Liver (tissue), 9 donors: Measurements from ENCODE around the gene FGF9. TPM values are rescaled to one million over a fixed set of nuclear protein-coding genes. Genes with fewer than 3 reads are reported as not detected.

Experiments
- DNase-seq: peaks from one replicate; pipeline ENCODE4 v3.0.0-alpha.2; 2017; ENCODE audit warnings: low spot score
- H3K27ac ChIP-seq, 2 donors: one replicate each; pipeline ENCODE4 v1.7.0; 2013; ENCODE audit warnings: inconsistent platforms in 2 of 2, low read length in 2 of 2, control low read depth in 1 of 2, low read depth in 1 of 2, mild to moderate bottlenecking in 1 of 2
- H3K27me3 ChIP-seq, 4 donors: one replicate each; pipeline versions ENCODE4 v1.6.1 to v1.7.0; 2013; ENCODE audit warnings: low read length in 3 of 4, inconsistent platforms in 1 of 4, mild to moderate bottlenecking in 1 of 4, moderate library complexity in 1 of 4; ENCODE audit not compliant: control insufficient read depth in 4 of 4, insufficient read depth in 4 of 4
- H3K36me3 ChIP-seq, 4 donors: one replicate each; pipeline versions ENCODE4 v1.6.1 to v1.7.0; 2013; ENCODE audit warnings: low read length in 3 of 4, mild to moderate bottlenecking in 3 of 4, low read depth in 1 of 4, moderate library complexity in 1 of 4; ENCODE audit not compliant: control insufficient read depth in 4 of 4, insufficient read depth in 3 of 4
- H3K4me1 ChIP-seq, 4 donors: one replicate each; pipeline versions ENCODE4 v1.6.1 to v1.7.0; 2013; ENCODE audit warnings: low read length in 3 of 4, mild to moderate bottlenecking in 3 of 4, moderate library complexity in 1 of 4; ENCODE audit not compliant: control insufficient read depth in 4 of 4, insufficient read depth in 4 of 4
- H3K4me3 ChIP-seq, 3 donors: one replicate each; pipeline versions ENCODE4 v1.6.1 to v1.7.0; 2013; ENCODE audit warnings: low read length in 3 of 3, control low read depth in 1 of 3, low read depth in 1 of 3, mild to moderate bottlenecking in 1 of 3
- H3K9ac ChIP-seq, 2 donors: one replicate each; pipeline ENCODE4 v1.7.0; 2013; ENCODE audit warnings: low read length in 2 of 2, mild to moderate bottlenecking in 2 of 2, moderate library complexity in 2 of 2, control low read depth in 1 of 2, low read depth in 1 of 2
- H3K9me3 ChIP-seq, 4 donors: one replicate each; pipeline versions ENCODE4 v1.6.1 to v1.7.0; 2013; ENCODE audit warnings: low read length in 3 of 4; ENCODE audit not compliant: control insufficient read depth in 4 of 4
- CTCF ChIP-seq: fragments of 150-350 bp; IDR thresholded peaks from 2 replicates; pipeline ENCODE4 v1.5.1; 2017; ENCODE audit warnings: improper control_type of control experiment, low read depth, low read length; ENCODE audit not compliant: missing input control
- EGR1 ChIP-seq, 2 donors: IDR thresholded peaks; 2 replicates each; pipeline ENCODE4 v1.6.1; 2016 to 2018; ENCODE audit warnings: antibody characterized with exemption in 2 of 2, low read depth in 2 of 2
- FOXA1 ChIP-seq: IDR thresholded peaks from 2 replicates; pipeline ENCODE4 v1.6.1; 2016; ENCODE audit warnings: antibody characterized with exemption
- FOXA2 ChIP-seq: IDR thresholded peaks from 2 replicates; pipeline ENCODE4 v1.6.1; 2016; ENCODE audit warnings: antibody characterized with exemption
- GABPA ChIP-seq, 2 donors: IDR thresholded peaks in 1 of 2; conservative IDR thresholded peaks in 1 of 2; 2 replicates each; pipeline ENCODE4 v1.6.1; 2016; ENCODE audit warnings: antibody characterized with exemption in 2 of 2, mild to moderate bottlenecking in 1 of 2, moderate library complexity in 1 of 2
- HNF4A ChIP-seq, 2 donors: conservative IDR thresholded peaks; 2 replicates each; pipeline ENCODE4 v1.6.1; 2016; ENCODE audit warnings: antibody characterized with exemption in 2 of 2, mild to moderate bottlenecking in 2 of 2
- HNF4G ChIP-seq: IDR thresholded peaks from 2 replicates; pipeline ENCODE4 v1.6.1; 2016; ENCODE audit warnings: antibody characterized with exemption
- JUND ChIP-seq, 2 donors: IDR thresholded peaks; 2 replicates each; pipeline ENCODE4 v1.6.1; 2016; ENCODE audit warnings: antibody characterized with exemption in 2 of 2
- MAX ChIP-seq: IDR thresholded peaks from 2 replicates; pipeline ENCODE4 v1.6.1; 2016; ENCODE audit warnings: antibody characterized with exemption
- NR2F2 ChIP-seq: IDR thresholded peaks from 2 replicates; pipeline ENCODE4 v1.6.1; 2016; ENCODE audit warnings: antibody characterized with exemption
- RAD21 ChIP-seq, 2 donors: IDR thresholded peaks; 2 replicates each; pipeline ENCODE4 v1.6.1; 2016; ENCODE audit warnings: antibody characterized with exemption in 2 of 2, mild to moderate bottlenecking in 2 of 2
- SP1 ChIP-seq: IDR thresholded peaks from 2 replicates; pipeline ENCODE4 v1.6.1; 2018; ENCODE audit warnings: antibody characterized with exemption, mild to moderate bottlenecking
- TAF1 ChIP-seq: conservative IDR thresholded peaks from 2 replicates; pipeline ENCODE4 v1.6.1; 2016; ENCODE audit warnings: antibody characterized with exemption, mild to moderate bottlenecking
- YY1 ChIP-seq: IDR thresholded peaks from 2 replicates; pipeline ENCODE4 v1.6.1; 2016; ENCODE audit warnings: antibody characterized with exemption, mild to moderate bottlenecking
- ZBTB33 ChIP-seq: IDR thresholded peaks from 2 replicates; pipeline ENCODE4 v1.6.1; 2016; ENCODE audit warnings: antibody characterized with exemption
- WGBS: extraction: QIAGEN DNeasy Blood & Tissue Kit; methylation state at CpG from one replicate; pipeline ENCODE4 v1.1.7; 2013; 5-methylcytosine and 5-hydroxymethylcytosine counted together
- polyA plus RNA-seq, 2 donors: library from polyadenylated mRNA; stranded (reverse) in 1 of 2; unstranded in 1 of 2; fragments of 200-250 nt in 1 of 2; fragments of >200 nt in 1 of 2; fragmentation: Nextera tagmentation in 1 of 2; extraction: Ambion mirVana in 1 of 2; gene quantifications; one replicate each; pipeline versions ENCODE4 v1.2.1 to v1.2.3, GENCODE V29; 2013 to 2015
- total RNA-seq, 2 donors: library from RNA; depleted of rRNA; stranded (reverse); fragments of >200 nt; gene quantifications; one replicate each; pipeline ENCODE4 v1.2.3, GENCODE V29; 2014
- TF ChIP-seq, protein P1 (sequence below): IDR thresholded peaks from 2 replicates; pipeline ENCODE4 v1.6.1; 2016; ENCODE audit warnings: antibody characterized with exemption
- donor health status: healthy.
- donor health status: healthy.
- donor health status: healthy.
- donor health status: healthy.
- donor health status: healthy.

Gene FGF9
- total and polyA plus RNA-seq, 4 donors, result under 0.01 to 0.05 TPM; not detected in 2

- Histone ChIP-seq H3K27ac (no peak overlapping the region), H3K36me3 (no peaks in the 10 kb centered on the region), H3K9me3 (no peaks in the 10 kb centered on the region), H3K4me3 (no peak overlapping the region), H3K4me1 (no peaks in the 10 kb centered on the region), H3K9ac (no peak overlapping the region), H3K27me3 (peaks cover 0 to 3% (median under 1%) of the 10 kb centered on the region in 4 donors)
- TF ChIP-seq FOXA2 (no peak), YY1 (no peak), CTCF (no peak), EGR1 (IDR thresholded peaks at IDR 0.05; ENCODE audit: low read depth in 2 of 2) (no peak), TAF1 (no peak), NR2F2 (no peak), JUND (IDR thresholded peaks at IDR 0.05) (no peak), HNF4G (no peak), MAX (no peak), GABPA (IDR thresholded peaks at IDR 0.05 in 1 of 2, conservative IDR thresholded peaks at IDR 0.05 in 1 of 2) (no peak), RAD21 (IDR thresholded peaks at IDR 0.05) (no peak)
- TF ChIP-seq, protein P1, sequence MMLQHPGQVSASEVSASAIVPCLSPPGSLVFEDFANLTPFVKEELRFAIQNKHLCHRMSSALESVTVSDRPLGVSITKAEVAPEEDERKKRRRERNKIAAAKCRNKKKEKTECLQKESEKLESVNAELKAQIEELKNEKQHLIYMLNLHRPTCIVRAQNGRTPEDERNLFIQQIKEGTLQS, result no peak
- 76% methylated on average over 1 of the region's 1 CpG for WGBS
- no peak for DNase-seq
Measured at GRCh38 chr13:21709697-21710096, 38.8 kb downstream of the FGF9 start.

DNA sequence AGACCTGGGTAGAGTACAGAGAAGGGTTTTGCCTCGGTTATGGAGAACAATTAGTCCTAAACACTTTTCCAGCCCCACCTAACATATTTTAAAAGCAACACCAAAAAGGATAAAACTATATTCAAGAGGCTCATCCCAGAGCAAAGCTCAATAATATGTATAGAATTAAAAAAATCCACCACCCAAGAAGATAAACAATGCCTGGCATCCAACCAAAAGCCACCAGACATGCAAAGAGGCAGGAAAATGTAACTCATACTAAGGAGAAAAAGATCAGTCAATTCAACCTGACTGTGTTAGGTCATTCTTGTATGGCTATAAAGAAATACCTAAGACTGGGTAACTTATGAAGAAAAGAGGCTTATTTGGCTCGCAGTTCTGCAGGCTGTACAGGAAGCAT lies 39.3 kb downstream of the FGF9 start:
- no peaks in the 10 kb centered on the region for H3K9me3 ChIP-seq
- H3K27ac ChIP-seq, result no peak overlapping the region
- no peak overlapping the region for H3K4me3 ChIP-seq
- no peaks in the 10 kb centered on the region for H3K4me1 ChIP-seq
- H3K9ac ChIP-seq, result no peak overlapping the region
- TF ChIP-seq EGR1 (IDR thresholded peaks at IDR 0.05; ENCODE audit: low read depth in 2 of 2) (no peak), HNF4A (conservative IDR thresholded peaks at IDR 0.05) (no peak), FOXA1 (no peak), MAX (no peak), RAD21 (IDR thresholded peaks at IDR 0.05) (no peak), HNF4G (no peak), FOXA2 (no peak), SP1 (no peak), NR2F2 (no peak), ZBTB33 (no peak), YY1 (no peak), CTCF (no peak)
- no peaks in the 10 kb centered on the region for H3K36me3 ChIP-seq
- DNase-seq, result no peak
- WGBS, result 70% methylated on average over 2 of the region's 2 CpGs
- peaks cover 0 to 3% (median under 1%) of the 10 kb centered on the region in 4 donors for H3K27me3 ChIP-seq
